GM12872 (cell line): ENCODE measurements around the gene COL8A1.

Experiments
- CTCF ChIP-seq: IDR thresholded peaks from 3 replicates; pipeline ENCODE4 v1.5.1; 2011; ENCODE audit warnings: low read depth, mild to moderate bottlenecking, low read length, moderate library complexity; ENCODE audit not compliant: insufficient read depth

The COL8A1 gene

GRCh38 chr3:99648101-99648500 lies 9.7 kb downstream of the COL8A1 start:
- no peak for TF ChIP-seq CTCF

GRCh38 chr3:99648516-99648915 lies 10.1 kb downstream of the COL8A1 start:
- no peak for TF ChIP-seq CTCF

GRCh38 chr3:99651531-99651930 lies 13.1 kb downstream of the COL8A1 start:
- TF ChIP-seq CTCF = no peak

GRCh38 chr3:99656624-99657023 lies 18.2 kb downstream of the COL8A1 start:
- TF ChIP-seq CTCF = no peak

GRCh38 chr3:99658274-99658673 lies 19.9 kb downstream of the COL8A1 start:
- TF ChIP-seq CTCF = no peak

GRCh38 chr3:99659032-99659431 lies 20.6 kb downstream of the COL8A1 start:
- no peak for TF ChIP-seq CTCF

GRCh38 chr3:99659951-99660350 lies 21.6 kb downstream of the COL8A1 start:
- no peak for TF ChIP-seq CTCF
